Heart left ventricle (tissue), 13 donors: ENCODE data around the gene LGALS14.

Experiments used
- CTCF ChIP-seq, 12 donors: fragments of 200-600 bp; sonication (generic) in 4 of 12; IDR thresholded peaks; one replicate each; pipeline versions ENCODE4 v1.5.0 to v1.8.0; 2018 to 2022; ENCODE audit warnings: antibody characterized with exemption in 12 of 12, mild to moderate bottlenecking in 5 of 12
- POLR2A ChIP-seq, 2 donors: fragments of 450-650 bp; IDR thresholded peaks; one replicate each; pipeline ENCODE4 v1.6.1; 2017; ENCODE audit warnings: antibody characterized with exemption in 2 of 2, mild to moderate bottlenecking in 2 of 2, moderate library complexity in 2 of 2
- donor health status: ischemic (EF 13 %, LVEDD 7.1; RV severe dilation, severe dysfunction).
- donor health status: DM: no; HTN: yes; CAD: no.
- donor health status: DM: no; HTN: no; CAD: no.
- donor health status: ischemic (EF 25% LVEDD 6.9; RV normal size, moderate dysfunction).
- donor health status: ischemic (EF 25% LVEDD 5.7; RV mildly dilated, moderate dysfunction).
- donor health status: ischemic (EF 35%, LVEDD 5.7; RV mildly dilated, moderate dysfunction).
- donor health status: nonischemic (EF 11% LVEDD 7.7; RV severe dilation, severe dysfunction).
- donor health status: DM: yes; HTN: yes; CAD: no.
- donor health status: PGD.
- donor health status: ischemic (EF 29% LVEDD 5.4; RV normal size, mild dysfunction).
- donor health status: nonischemic (EF 23%, LVEDD 6.1; RV moderate dilation, normal function).

GRCh38 chr19:39679791-39680168, 24.5 kb upstream of the LGALS14 start:
- TF ChIP-seq CTCF (IDR thresholded peaks at IDR 0.05) (no peak), POLR2A (IDR thresholded peaks at IDR 0.05) (no peak)
